ENCODE measurements around the gene TEDC1. TPM values are rescaled to one million over a fixed set of nuclear protein-coding genes. Genes with fewer than 3 reads are reported as not detected.
A peak's percentile ranks its signal among the peaks of the same experiment; 100 is the strongest.

TEDC1 gene
- total RNA-seq, 4 donors from 2014 or later: 7.1 to 12.8 (median 7.6) TPM

GRCh38 chr14:105531088-105531893, 40.2 kb downstream of the TEDC1 start:
- peaks cover 0 to 60% (median 9%) of the 10 kb centered on the region in 4 donors for H3K27me3 ChIP-seq
- 86 to 97% methylated on average over 1 to 6 of the region's 30 CpGs for WGBS, 2 donors
- TF ChIP-seq POLR2A (IDR thresholded peaks at IDR 0.05): no peak
- no peak for TF ChIP-seq CTCF (IDR thresholded peaks at IDR 0.05)
- intact Hi-C loops (cut with DNase I): no loop called here
- no peak overlapping the region for H3K27ac ChIP-seq
- H3K9me3 ChIP-seq: no peaks in the 10 kb centered on the region
- peaks cover 19 to 35% (median 24%) of the 10 kb centered on the region in 3 donors for H3K4me1 ChIP-seq
- H3K4me3 ChIP-seq: no peak overlapping the region
- DNase-seq: no peak
- H3K36me3 ChIP-seq: no peaks in the 10 kb centered on the region

GRCh38 chr14:105531894-105532623, 41.0 kb downstream of the TEDC1 start:
- Histone ChIP-seq H3K27ac (no peak overlapping the region), H3K9me3 (no peaks in the 10 kb centered on the region), H3K4me1 (peaks cover 15 to 29% (median 17%) of the 10 kb centered on the region in 3 donors), H3K27me3 (peaks cover 0 to 62% (median 5%) of the 10 kb centered on the region in 4 donors), H3K36me3 (no peaks in the 10 kb centered on the region), H3K4me3 (no peak overlapping the region)
- intact Hi-C loops (cut with DNase I): no loop called here
- 100% methylated on average over 2 of the region's 19 CpGs; no CpG with 5 or more reads in 1 of the 2 donors for WGBS, 2 donors
- DNase-seq: no peak
- TF ChIP-seq CTCF (IDR thresholded peaks at IDR 0.05) (no peak), POLR2A (IDR thresholded peaks at IDR 0.05) (no peak)

GRCh38 chr14:105532735-105533141, 41.7 kb downstream of the TEDC1 start:
- DNase-seq: no peak
- WGBS, 2 donors: 42 to 54% methylated on average over 4 to 7 of the region's 10 CpGs
- intact Hi-C loops (cut with DNase I): no loop called here
- no peaks in the 10 kb centered on the region for H3K9me3 ChIP-seq
- no peaks in the 10 kb centered on the region for H3K36me3 ChIP-seq
- TF ChIP-seq CTCF (IDR thresholded peaks at IDR 0.05) (peak in 1 of 6 experiments; percentile 11), POLR2A (IDR thresholded peaks at IDR 0.05) (no peak)
- H3K27me3 ChIP-seq: peaks cover 0 to 62% (median 0%) of the 10 kb centered on the region in 4 donors
- no peak overlapping the region for H3K27ac ChIP-seq
- H3K4me1 ChIP-seq: peaks cover 8 to 24% (median 10%) of the 10 kb centered on the region in 3 donors
- no peak overlapping the region for H3K4me3 ChIP-seq

GRCh38 chr14:105533391-105533790, 42.3 kb downstream of the TEDC1 start:
- TF ChIP-seq POLR2A (IDR thresholded peaks at IDR 0.05) (no peak), CTCF (IDR thresholded peaks at IDR 0.05) (no peak)
- Histone ChIP-seq H3K4me3 (no peak overlapping the region), H3K36me3 (no peaks in the 10 kb centered on the region), H3K27ac (no peak overlapping the region), H3K4me1 (peaks cover 4 to 22% (median 5%) of the 10 kb centered on the region in 3 donors), H3K27me3 (peaks cover 0 to 63% (median 0%) of the 10 kb centered on the region in 4 donors), H3K9me3 (no peaks in the 10 kb centered on the region)
- DNase-seq: no peak
- 80 to 97% methylated on average over 5 to 8 of the region's 9 CpGs for WGBS, 2 donors
- intact Hi-C loops (cut with DNase I): no loop called here
